Thyroid gland (tissue), 4 donors: ENCODE results near the gene MYORG.

ENCODE experiments used
- POLR2A ChIP-seq, 2 donors: fragments of 450-650 bp; IDR thresholded peaks; one replicate each; pipeline ENCODE4 v1.6.1; 2017; ENCODE audit warnings: antibody characterized with exemption in 2 of 2, mild to moderate bottlenecking in 2 of 2, moderate library complexity in 1 of 2
- TF ChIP-seq, protein P1 (sequence below), 6 experiments: fragments of 200-600 bp in 3 of 6; fragments of 450-650 bp in 3 of 6; sonication (generic) in 3 of 6; IDR thresholded peaks; one replicate each; pipeline ENCODE4 v1.5.1; 2016 to 2019; ENCODE audit warnings: antibody characterized with exemption in 6 of 6, mild to moderate bottlenecking in 2 of 6, inconsistent platforms in 1 of 6, moderate library complexity in 1 of 6

DNA sequence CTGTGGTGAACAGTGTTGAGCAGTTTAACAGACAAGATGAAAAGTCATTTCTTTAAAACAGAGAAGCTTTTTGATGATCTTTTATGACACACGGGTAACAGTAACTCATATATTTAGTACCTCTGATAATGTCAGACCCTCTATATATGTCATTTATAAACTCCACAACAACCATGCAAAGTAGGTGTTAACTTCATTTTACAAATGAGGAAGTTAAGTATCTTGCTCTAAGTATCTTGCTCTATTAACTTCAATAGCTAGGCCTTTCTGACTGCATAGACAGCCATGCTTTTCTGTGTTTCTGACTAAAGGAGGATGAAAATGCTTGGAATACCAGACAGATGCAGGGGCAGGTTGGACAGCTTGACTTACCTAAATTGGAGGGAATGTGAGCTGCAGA is 45.5 kb downstream of the MYORG start:
- TF ChIP-seq, protein P1, sequence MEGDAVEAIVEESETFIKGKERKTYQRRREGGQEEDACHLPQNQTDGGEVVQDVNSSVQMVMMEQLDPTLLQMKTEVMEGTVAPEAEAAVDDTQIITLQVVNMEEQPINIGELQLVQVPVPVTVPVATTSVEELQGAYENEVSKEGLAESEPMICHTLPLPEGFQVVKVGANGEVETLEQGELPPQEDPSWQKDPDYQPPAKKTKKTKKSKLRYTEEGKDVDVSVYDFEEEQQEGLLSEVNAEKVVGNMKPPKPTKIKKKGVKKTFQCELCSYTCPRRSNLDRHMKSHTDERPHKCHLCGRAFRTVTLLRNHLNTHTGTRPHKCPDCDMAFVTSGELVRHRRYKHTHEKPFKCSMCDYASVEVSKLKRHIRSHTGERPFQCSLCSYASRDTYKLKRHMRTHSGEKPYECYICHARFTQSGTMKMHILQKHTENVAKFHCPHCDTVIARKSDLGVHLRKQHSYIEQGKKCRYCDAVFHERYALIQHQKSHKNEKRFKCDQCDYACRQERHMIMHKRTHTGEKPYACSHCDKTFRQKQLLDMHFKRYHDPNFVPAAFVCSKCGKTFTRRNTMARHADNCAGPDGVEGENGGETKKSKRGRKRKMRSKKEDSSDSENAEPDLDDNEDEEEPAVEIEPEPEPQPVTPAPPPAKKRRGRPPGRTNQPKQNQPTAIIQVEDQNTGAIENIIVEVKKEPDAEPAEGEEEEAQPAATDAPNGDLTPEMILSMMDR (IDR thresholded peaks at IDR 0.05): no peak
- TF ChIP-seq POLR2A (IDR thresholded peaks at IDR 0.05): no peak
